ENCODE data around the gene ADARB1.
A peak's percentile ranks its signal among the peaks of the same experiment; 100 is the strongest.

Gene ADARB1

GRCh38 chr21:45147473-45148315 lies 73.3 kb downstream of the ADARB1 start:
- no peak for DNase-seq

- no peak for DNase-seq
These were observed 74.1 kb downstream of the ADARB1 start for GRCh38 chr21:45148316-45148990.

- no peak for DNase-seq
These were observed 74.6 kb downstream of the ADARB1 start for GRCh38 chr21:45149021-45149420.

DNA sequence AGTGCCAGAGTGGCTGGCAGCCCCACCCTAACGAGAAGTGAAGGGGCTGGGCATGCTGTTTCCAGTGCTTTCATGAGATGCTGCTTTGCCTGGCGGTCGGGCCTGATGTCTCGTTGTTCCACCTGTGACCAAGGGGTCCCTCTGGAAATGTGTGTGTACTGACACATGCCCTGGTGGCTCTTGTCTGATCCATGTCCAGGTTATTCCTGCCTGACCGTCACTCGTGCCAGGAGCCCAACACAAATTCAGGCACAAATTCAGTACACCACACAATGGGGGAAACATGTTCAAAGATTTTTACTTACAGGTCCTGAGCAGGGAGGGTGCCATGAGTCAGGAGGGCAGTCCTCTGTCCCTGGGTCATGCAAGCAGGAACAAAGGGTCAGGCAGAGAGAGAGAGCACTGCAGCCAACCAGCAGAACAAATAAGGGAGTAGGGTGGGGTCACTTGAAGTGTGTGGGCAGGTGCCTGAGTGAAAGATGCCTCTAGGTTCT lies 76.3 kb downstream of the ADARB1 start:
- DNase-seq, result no peak

- DNase-seq, result no peak
These were observed 77.2 kb downstream of the ADARB1 start for GRCh38 chr21:45151445-45152160.

GRCh38 chr21:45152265-45152746 lies 77.9 kb downstream of the ADARB1 start:
- peak in 5 of 56 donors; percentile 20 to 44 (median 30) for DNase-seq

GRCh38 chr21:45153358-45154318 lies 79.3 kb downstream of the ADARB1 start:
- DNase-seq, result no peak

GRCh38 chr21:45154511-45155508 lies 80.4 kb downstream of the ADARB1 start:
- no peak for DNase-seq

- DNase-seq, result no peak
These were observed 81.5 kb downstream of the ADARB1 start for GRCh38 chr21:45155910-45156309.

- DNase-seq, result no peak
These were observed 82.1 kb downstream of the ADARB1 start for GRCh38 chr21:45156459-45156858.

GRCh38 chr21:45157932-45158331 lies 83.6 kb downstream of the ADARB1 start:
- no peak for DNase-seq

- DNase-seq, result no peak
These were observed 84.4 kb downstream of the ADARB1 start for GRCh38 chr21:45158491-45159423.

GRCh38 chr21:45160198-45160597 lies 85.8 kb downstream of the ADARB1 start:
- no peak for DNase-seq

DNA sequence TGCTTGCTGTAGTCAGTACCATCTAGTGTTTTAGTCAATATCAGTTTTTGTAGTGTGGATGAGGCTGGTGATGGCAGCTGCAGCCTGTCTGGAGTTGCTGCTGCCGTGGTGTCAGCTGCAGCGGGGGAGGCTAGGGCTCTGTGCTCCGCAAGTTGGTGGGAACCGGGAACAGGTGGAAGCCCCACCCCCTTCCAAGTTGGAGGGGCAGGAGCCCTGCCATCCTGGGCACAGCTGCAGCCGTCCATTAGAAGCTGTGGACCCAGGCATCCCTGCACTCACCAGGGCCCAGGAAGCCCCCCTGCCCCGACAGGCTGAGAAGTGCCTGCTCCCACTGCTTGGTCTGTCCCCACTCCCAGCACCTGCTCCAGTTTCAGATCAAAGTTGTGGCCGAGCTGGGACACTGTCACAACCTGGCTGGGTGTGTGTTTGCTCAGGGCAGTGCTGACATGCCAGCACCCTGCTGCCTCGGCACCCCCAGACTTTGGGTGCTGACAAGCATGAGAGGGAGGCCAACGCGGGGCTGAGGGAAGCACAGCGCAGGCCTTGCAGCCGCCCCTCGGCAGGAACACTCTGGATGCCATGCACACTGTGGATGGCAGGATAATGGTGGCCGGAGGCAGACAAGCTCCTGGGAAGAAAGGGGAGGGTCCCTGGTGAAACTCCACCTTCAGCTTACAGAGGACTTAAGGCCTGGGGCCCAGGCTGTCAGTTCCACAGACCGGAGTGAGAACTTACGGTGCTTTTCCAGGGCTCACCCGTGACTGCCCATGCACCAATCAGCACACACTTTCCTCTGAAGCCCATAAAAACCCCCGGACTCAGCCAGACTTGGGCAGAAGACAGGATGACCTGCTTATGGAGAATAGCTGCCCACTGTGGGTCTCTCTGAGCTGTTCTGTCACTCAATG lies 86.9 kb downstream of the ADARB1 start:
- DNase-seq, result peak in 1 of 56 donors; percentile 15

DNA sequence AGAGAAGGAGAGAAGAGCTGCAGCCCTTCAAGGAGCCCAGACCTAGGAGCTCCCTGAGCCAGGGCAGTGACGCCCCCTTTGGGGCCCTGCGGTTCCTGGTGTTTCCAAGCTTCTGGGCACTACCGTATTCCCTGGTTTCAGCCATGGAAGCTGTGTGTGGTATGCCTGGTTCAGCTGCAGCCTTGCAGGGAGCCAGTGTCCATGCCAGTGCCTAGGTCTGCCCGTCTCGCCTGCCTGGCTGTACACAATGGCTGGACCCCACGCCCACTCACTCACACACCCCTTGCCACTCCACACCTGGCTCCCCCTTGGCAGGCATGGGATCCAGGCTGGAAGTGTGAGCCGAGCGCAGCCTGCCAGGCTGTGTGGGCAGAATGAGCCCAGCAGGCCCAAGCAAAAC lies 87.7 kb downstream of the ADARB1 start:
- no peak for DNase-seq

DNA sequence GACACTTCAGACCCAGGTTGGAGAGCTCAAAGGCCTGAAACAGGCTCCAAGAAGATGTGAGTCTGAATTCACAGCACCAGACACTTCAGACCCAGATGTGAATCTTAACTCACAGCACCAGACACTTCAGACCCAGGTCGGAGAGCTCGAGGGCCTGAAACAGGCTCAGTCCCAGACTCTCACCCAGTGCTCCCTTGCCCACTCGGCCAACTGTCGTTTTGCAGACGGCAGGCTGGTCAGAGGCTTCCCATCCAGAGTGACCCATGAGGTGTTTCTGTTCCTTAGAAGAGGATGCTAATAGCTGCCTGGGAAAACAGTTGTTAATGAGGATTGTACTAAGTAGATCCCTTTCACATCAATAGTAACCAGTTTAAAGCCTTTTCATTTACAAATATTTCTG lies 88.4 kb downstream of the ADARB1 start:
- DNase-seq, result no peak

Data from amygdala (tissue), 56 donors.